Measurements from ENCODE around the gene KIF1B.
A peak's percentile ranks its signal among the peaks of the same experiment; 100 is the strongest.

The KIF1B gene

DNA sequence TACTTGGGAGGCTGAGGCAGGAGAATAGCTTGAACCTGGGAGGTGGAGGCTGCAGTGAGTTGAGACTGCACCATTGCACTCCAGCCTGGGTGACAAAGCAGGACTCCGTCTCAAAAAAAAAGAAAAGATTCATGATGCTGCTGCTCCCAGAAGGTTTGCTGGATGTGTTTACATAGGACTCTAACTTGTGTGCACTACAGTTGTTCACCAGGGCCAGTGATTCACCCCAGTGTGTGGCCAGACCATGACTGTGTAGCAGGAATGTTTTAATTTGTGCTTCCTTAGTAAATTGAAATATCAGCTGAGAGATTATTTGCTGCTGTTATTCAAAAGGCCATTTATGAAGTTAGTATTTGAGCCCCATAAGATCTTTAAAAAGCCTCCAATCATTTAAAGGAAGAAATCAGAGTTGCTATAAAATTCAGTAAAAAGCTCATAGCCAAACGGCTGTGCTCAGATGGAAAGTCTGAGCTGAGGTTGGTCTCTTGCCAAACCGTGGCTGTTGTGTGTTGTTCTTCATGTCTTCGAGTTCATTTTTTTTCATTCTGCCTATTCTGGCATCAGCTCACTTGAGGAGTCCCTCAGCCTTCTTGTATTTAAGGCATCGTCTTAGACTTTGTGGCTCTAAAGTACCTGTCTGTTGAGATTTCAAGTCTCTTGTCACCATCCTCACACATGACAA lies 170.4 kb downstream of the KIF1B start:
- TF ChIP-seq, protein P1, sequence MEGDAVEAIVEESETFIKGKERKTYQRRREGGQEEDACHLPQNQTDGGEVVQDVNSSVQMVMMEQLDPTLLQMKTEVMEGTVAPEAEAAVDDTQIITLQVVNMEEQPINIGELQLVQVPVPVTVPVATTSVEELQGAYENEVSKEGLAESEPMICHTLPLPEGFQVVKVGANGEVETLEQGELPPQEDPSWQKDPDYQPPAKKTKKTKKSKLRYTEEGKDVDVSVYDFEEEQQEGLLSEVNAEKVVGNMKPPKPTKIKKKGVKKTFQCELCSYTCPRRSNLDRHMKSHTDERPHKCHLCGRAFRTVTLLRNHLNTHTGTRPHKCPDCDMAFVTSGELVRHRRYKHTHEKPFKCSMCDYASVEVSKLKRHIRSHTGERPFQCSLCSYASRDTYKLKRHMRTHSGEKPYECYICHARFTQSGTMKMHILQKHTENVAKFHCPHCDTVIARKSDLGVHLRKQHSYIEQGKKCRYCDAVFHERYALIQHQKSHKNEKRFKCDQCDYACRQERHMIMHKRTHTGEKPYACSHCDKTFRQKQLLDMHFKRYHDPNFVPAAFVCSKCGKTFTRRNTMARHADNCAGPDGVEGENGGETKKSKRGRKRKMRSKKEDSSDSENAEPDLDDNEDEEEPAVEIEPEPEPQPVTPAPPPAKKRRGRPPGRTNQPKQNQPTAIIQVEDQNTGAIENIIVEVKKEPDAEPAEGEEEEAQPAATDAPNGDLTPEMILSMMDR (conservative IDR thresholded peaks at IDR 0.05; ENCODE audit: control insufficient read depth, insufficient read depth, low read depth, low read length), result no peak
- DNase-seq (ENCODE audit: low read depth), result peak; percentile 94
- no peak overlapping the region for H3K4me3 ChIP-seq (ENCODE audit: control insufficient read depth, low read depth, low read length)

DNA sequence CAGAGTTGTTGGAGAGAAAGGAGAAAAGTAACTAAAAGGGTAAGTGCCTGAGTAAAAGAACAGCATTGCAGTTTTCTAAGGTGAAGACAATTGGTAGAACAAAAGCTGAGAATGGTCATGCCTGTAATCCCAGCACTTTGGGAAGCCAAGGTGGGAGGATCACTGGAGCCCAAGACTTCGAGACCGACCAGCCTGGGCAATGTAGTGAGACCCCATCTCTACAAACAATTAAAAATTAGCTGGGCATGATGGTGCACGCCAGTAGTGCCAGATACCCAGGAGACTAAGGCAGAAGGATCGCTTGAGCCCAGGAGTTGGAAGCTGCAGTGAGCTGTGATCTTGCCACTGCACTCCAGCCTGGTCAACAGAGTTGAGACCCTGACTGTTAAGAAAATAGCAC lies 173.3 kb downstream of the KIF1B start:
- no peak for DNase-seq (ENCODE audit: low read depth)
- TF ChIP-seq, protein P1 (conservative IDR thresholded peaks at IDR 0.05; ENCODE audit: control insufficient read depth, insufficient read depth, low read depth, low read length), result no peak
- H3K4me3 ChIP-seq (ENCODE audit: control insufficient read depth, low read depth, low read length), result no peak overlapping the region

DNA sequence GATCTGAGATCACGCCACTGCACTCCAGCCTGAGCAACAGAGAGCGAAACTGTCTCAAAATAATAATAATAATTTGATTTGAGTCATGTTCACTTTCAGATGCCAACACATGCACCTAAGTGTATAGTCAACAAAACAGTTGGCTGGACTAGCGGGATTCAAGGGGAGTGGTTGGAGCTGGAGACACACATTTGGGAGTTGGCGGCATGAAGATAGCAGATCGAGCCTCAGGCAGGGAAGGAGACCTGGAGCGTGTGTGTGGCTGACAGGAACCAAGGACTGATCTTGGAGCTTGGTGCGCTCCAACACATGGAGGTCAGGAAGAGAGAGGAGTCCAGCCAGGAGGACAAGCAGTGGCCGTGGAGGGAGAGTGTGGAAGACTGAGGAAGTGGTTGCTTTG lies 173.8 kb downstream of the KIF1B start:
- TF ChIP-seq, protein P1 (conservative IDR thresholded peaks at IDR 0.05; ENCODE audit: control insufficient read depth, insufficient read depth, low read depth, low read length), result no peak
- DNase-seq (ENCODE audit: low read depth), result no peak
- no peak overlapping the region for H3K4me3 ChIP-seq (ENCODE audit: control insufficient read depth, low read depth, low read length)

DNA sequence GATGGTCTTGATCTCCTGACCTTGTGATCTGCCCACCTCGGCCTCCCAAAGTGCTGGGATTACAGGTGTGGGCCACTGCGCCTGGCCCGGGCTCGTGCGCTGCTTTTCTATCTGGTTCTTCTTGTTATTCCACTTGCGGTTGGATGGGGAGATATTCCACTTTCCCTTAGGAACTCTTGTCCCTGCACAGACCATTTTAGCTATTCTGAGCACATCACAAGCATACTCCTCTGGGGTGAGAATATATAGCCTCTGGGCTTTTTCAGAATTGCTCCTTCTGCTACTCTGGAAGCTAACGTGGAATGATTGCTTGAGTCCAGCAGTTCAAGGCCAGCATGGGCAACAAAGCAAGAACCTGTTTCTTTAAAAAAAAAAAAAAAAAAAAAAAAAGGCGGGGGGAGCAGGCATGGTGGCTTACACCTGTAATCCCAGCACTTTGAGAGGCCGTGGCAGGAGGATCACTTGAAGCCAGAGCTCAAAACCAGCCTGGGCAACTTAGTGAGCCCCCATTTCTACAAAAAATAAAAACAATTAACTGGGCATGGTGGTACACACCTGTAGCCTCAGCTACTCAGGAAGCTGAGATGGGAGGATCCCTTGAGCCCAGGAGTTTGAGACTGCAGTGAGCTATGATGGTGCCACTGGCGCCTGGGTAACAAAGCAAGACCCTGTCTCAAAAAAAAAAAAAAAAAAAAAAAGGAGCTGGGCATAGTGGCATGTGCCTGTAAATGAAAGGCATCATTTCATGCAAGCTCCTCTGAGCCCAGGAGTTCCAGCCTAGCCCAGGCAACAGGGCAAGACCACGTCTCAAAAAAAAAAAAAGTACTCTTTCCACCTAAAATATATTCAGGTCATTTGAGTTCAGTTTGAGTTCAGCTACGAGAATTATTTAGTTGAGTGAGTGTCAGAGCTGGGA lies 176.6 kb downstream of the KIF1B start:
- H3K4me3 ChIP-seq (ENCODE audit: control insufficient read depth, low read depth, low read length), result no peak overlapping the region
- TF ChIP-seq, protein P1 (conservative IDR thresholded peaks at IDR 0.05; ENCODE audit: control insufficient read depth, insufficient read depth, low read depth, low read length), result no peak
- no peak for DNase-seq (ENCODE audit: low read depth)

DNA sequence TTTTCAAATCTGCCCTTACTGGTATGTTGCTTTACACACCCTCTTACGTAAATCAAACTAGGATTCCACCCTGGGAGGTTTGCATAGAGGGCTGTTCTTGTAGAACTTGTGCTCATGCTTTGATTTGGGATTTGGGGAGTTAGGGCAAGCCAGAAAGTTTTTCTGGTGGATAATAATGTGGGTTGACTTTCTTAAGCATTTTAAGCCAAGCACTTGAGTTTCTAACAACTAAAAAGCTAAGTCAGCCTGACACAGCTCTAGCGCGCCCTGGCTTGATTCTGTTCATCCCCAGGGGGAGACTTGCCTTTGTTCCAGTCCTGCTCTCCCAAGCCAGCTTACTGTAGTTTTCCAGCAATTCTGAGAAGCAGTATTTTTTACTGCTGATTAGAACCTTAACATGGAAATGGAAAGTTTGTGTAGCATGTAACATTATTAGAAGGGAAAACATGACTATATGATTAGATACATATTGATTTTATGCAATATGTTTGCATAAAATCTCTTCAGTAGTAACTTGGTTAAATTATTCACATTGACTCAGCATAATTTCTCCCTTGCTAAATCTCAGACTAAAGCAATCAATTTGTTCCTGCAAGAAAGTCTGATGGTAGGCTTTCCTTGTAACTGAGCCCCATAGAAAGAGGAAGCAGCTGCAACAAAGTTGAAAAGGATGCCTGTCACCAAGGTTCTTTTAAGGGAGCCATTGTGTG lies 177.5 kb downstream of the KIF1B start:
- no peak overlapping the region for H3K4me3 ChIP-seq (ENCODE audit: control insufficient read depth, low read depth, low read length)
- TF ChIP-seq, protein P1 (conservative IDR thresholded peaks at IDR 0.05; ENCODE audit: control insufficient read depth, insufficient read depth, low read depth, low read length), result peak; percentile 11
- peak; percentile 82 for DNase-seq (ENCODE audit: low read depth)

DNA sequence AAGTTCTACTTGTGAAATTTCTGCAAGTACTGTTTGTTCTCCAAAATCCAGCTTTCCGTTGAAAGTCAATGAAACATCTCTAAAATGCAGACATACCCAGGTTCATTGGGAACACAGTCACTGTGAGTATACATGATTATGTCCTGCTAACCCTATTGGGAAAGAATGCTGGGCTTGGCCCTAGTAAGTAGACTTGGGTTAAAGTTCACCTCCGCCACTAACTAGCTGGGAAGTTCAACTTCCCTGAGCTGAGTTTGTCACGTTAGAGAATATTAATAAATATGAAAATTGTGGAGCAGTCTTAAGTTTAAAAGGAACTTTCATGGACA lies 178.0 kb downstream of the KIF1B start:
- no peak overlapping the region for H3K4me3 ChIP-seq (ENCODE audit: control insufficient read depth, low read depth, low read length)
- TF ChIP-seq, protein P1 (conservative IDR thresholded peaks at IDR 0.05; ENCODE audit: control insufficient read depth, insufficient read depth, low read depth, low read length), result no peak
- no peak for DNase-seq (ENCODE audit: low read depth)
